ENCODE data around the gene VPS9D1. TPM values are rescaled to one million over a fixed set of nuclear protein-coding genes. Genes with fewer than 3 reads are reported as not detected.

Gene VPS9D1
- total RNA-seq, 1 experiment from 2014 or later: 6.3 TPM

DNA sequence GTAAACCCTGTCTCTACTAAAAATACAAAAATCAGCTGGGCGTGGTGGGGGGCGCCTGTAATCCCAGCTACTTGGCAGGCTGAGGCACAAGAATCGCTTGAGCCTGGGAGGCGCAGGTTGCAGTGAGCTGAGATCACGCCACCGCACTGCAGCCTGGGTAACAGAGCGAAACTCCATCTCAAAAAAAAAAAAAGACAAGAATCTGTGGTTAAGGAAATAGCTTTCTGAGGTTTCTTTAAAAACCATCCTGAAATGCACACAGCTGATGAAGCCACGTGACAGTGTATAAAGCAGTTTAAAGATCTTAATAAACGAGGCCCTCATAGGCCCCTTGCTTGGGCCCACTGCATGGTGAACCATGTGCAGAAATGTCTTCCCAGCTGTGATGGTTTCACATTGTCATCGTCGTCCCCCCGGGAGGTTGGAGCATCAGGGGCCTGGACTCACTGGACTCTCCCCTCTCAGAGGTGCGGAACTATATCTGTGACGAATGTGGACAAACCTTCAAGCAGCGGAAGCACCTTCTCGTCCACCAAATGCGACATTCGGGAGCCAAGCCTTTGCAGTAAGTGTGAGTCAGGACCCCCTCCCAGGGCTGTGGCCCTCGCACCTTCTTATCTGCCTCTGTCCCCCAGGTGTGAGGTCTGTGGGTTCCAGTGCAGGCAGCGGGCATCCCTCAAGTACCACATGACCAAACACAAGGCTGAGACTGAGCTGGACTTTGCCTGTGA lies 16.8 kb upstream of the VPS9D1 start:
- DNase-seq (ENCODE audit: low read depth, low spot score): no peak
- peak; percentile 43 for TF ChIP-seq POLR2AphosphoS5 (IDR thresholded peaks at IDR 0.05; ENCODE audit: low read depth, low read length)
- TF ChIP-seq, protein P1, sequence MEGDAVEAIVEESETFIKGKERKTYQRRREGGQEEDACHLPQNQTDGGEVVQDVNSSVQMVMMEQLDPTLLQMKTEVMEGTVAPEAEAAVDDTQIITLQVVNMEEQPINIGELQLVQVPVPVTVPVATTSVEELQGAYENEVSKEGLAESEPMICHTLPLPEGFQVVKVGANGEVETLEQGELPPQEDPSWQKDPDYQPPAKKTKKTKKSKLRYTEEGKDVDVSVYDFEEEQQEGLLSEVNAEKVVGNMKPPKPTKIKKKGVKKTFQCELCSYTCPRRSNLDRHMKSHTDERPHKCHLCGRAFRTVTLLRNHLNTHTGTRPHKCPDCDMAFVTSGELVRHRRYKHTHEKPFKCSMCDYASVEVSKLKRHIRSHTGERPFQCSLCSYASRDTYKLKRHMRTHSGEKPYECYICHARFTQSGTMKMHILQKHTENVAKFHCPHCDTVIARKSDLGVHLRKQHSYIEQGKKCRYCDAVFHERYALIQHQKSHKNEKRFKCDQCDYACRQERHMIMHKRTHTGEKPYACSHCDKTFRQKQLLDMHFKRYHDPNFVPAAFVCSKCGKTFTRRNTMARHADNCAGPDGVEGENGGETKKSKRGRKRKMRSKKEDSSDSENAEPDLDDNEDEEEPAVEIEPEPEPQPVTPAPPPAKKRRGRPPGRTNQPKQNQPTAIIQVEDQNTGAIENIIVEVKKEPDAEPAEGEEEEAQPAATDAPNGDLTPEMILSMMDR (IDR thresholded peaks at IDR 0.05): no peak
- no peak for ATAC-seq
- Histone ChIP-seq H3K27ac (ENCODE audit: low read length) (no peak overlapping the region), H3K36me3 (ENCODE audit: control insufficient read depth, insufficient read depth, low read length) (peaks cover 2% of the 10 kb centered on the region; the same call in 1 of the 2 replicates), H3K27me3 (ENCODE audit: control insufficient read depth, insufficient read depth, low read length) (no peaks in the 10 kb centered on the region), H3K9me3 (ENCODE audit: control insufficient read depth, insufficient read depth, low read depth, low read length) (no peaks in the 10 kb centered on the region), H3K4me1 (ENCODE audit: control insufficient read depth, insufficient read depth, low read length) (no peaks in the 10 kb centered on the region), H3K4me3 (ENCODE audit: low read depth in 2 of 2, low read length in 2 of 2) (no peak overlapping the region)
- in situ Hi-C loops (cut with HindIII; ENCODE audit: low pct_unique_long_range_greater_than_20kb, low sequenced_read_pairs): no loop called here
- ChIA-PET POLR2A (no interaction called here), CTCF (no interaction called here)
- intact Hi-C loops (cut with micrococcal nuclease; ENCODE audit: unreplicated experiment): no loop called here
- no TSS peak for BruUV-seq (replicated peaks)

DNA sequence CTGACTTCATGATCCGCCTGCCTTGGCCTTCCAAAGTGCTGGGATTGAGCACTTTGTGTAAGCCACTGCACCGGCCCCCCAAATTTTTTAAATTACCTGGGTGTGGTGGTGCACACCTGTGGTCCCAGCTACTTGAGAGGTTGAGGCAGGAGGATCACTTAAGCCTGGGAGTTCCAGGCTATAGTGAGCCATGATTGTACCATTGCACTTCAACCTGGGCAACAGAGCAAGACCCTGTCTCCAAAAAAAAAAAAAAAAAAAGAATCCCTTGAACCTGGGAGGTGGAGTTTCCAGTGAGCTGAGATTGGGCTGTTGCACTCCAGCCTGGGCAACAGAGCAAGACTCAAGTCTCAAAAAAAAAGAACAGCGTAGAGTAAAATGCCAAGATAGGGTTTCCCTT lies 15.9 kb upstream of the VPS9D1 start:
- in situ Hi-C loops (cut with HindIII; ENCODE audit: low pct_unique_long_range_greater_than_20kb, low sequenced_read_pairs) (no loop called here), intact Hi-C loops (cut with micrococcal nuclease; ENCODE audit: unreplicated experiment) (no loop called here)
- peaks cover 2% of the 10 kb centered on the region; the same call in 1 of the 2 replicates for H3K36me3 ChIP-seq (ENCODE audit: control insufficient read depth, insufficient read depth, low read length)
- no peak for DNase-seq (ENCODE audit: low read depth, low spot score)
- BruUV-seq (replicated peaks): no TSS peak
- H3K9me3 ChIP-seq (ENCODE audit: control insufficient read depth, insufficient read depth, low read depth, low read length): no peaks in the 10 kb centered on the region
- H3K4me1 ChIP-seq (ENCODE audit: control insufficient read depth, insufficient read depth, low read length): no peaks in the 10 kb centered on the region
- no peak for ATAC-seq
- TF ChIP-seq, protein P1 (IDR thresholded peaks at IDR 0.05): no peak
- TF ChIP-seq SIN3A (IDR thresholded peaks at IDR 0.05; ENCODE audit: borderline replicate concordance, insufficient read depth, low read depth, low read length) (no peak), TCF7L2 (IDR thresholded peaks at IDR 0.05; ENCODE audit: low read depth, low read length) (no peak), POLR2AphosphoS5 (IDR thresholded peaks at IDR 0.05; ENCODE audit: low read depth, low read length) (no peak)
- TF ChIP-seq, protein P2, sequence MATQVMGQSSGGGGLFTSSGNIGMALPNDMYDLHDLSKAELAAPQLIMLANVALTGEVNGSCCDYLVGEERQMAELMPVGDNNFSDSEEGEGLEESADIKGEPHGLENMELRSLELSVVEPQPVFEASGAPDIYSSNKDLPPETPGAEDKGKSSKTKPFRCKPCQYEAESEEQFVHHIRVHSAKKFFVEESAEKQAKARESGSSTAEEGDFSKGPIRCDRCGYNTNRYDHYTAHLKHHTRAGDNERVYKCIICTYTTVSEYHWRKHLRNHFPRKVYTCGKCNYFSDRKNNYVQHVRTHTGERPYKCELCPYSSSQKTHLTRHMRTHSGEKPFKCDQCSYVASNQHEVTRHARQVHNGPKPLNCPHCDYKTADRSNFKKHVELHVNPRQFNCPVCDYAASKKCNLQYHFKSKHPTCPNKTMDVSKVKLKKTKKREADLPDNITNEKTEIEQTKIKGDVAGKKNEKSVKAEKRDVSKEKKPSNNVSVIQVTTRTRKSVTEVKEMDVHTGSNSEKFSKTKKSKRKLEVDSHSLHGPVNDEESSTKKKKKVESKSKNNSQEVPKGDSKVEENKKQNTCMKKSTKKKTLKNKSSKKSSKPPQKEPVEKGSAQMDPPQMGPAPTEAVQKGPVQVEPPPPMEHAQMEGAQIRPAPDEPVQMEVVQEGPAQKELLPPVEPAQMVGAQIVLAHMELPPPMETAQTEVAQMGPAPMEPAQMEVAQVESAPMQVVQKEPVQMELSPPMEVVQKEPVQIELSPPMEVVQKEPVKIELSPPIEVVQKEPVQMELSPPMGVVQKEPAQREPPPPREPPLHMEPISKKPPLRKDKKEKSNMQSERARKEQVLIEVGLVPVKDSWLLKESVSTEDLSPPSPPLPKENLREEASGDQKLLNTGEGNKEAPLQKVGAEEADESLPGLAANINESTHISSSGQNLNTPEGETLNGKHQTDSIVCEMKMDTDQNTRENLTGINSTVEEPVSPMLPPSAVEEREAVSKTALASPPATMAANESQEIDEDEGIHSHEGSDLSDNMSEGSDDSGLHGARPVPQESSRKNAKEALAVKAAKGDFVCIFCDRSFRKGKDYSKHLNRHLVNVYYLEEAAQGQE (IDR thresholded peaks at IDR 0.05; ENCODE audit: insufficient read depth in 1 of 2, low read depth in 2 of 2, low read length in 1 of 2): no peak
- H3K27me3 ChIP-seq (ENCODE audit: control insufficient read depth, insufficient read depth, low read length): no peaks in the 10 kb centered on the region
- CTCF ChIA-PET: no interaction called here
- H3K4me3 ChIP-seq (ENCODE audit: low read depth in 2 of 2, low read length in 2 of 2): no peak overlapping the region
- POLR2A ChIA-PET: no interaction called here
- H3K27ac ChIP-seq (ENCODE audit: low read length): no peak overlapping the region
